Loucy (cell line): Measurements from ENCODE around the gene PLCXD1.

Experiments
- H2AFZ ChIP-seq: fragments of 200-600 bp; sonication (generic); 2 replicates; pipeline ENCODE4 v1.6.0; 2016; ENCODE audit warnings: antibody characterized with exemption, mild to moderate bottlenecking, low read length, moderate library complexity
- H3F3A ChIP-seq: fragments of 200-600 bp; 2 replicates; pipeline ENCODE4 v1.6.0; 2016; ENCODE audit warnings: antibody characterized with exemption, low read depth, mild to moderate bottlenecking
- H3K27me3 ChIP-seq: fragments of 200-600 bp; sonication (generic); 2 replicates; pipeline ENCODE4 v1.6.1; 2014; ENCODE audit warnings: low read length, mild to moderate bottlenecking; ENCODE audit not compliant: insufficient read depth, poor library complexity, severe bottlenecking
- H3K36me3 ChIP-seq: fragments of 200-600 bp; sonication (generic); 2 replicates; pipeline ENCODE4 v1.6.1; 2016; ENCODE audit warnings: low read length; ENCODE audit not compliant: insufficient read depth
- H3K4me1 ChIP-seq: fragments of 200-600 bp; sonication (generic); 2 replicates; pipeline ENCODE4 v1.5.1; 2014; ENCODE audit warnings: low read length, mild to moderate bottlenecking; ENCODE audit not compliant: insufficient read depth, poor library complexity, severe bottlenecking
- H3K4me2 ChIP-seq: fragments of 200-600 bp; sonication (generic); 2 replicates; pipeline ENCODE4 v1.6.0; 2014; ENCODE audit warnings: antibody characterized with exemption, low read length, low read depth, mild to moderate bottlenecking; ENCODE audit not compliant: poor library complexity, severe bottlenecking
- H3K4me3 ChIP-seq: fragments of 200-600 bp; sonication (generic); 2 replicates; pipeline ENCODE4 v1.5.1; 2014; ENCODE audit warnings: low read length, mild to moderate bottlenecking, mixed read lengths; ENCODE audit not compliant: poor library complexity, severe bottlenecking
- H3K79me2 ChIP-seq: fragments of 200-600 bp; sonication (generic); 2 replicates; pipeline ENCODE4 v1.6.1; 2014; ENCODE audit warnings: low read length; ENCODE audit not compliant: insufficient read depth
- H3K9ac ChIP-seq: fragments of 200-600 bp; sonication (generic); 2 replicates; pipeline ENCODE4 v1.6.0; 2014; ENCODE audit warnings: mild to moderate bottlenecking, low read depth, low read length, moderate library complexity; ENCODE audit not compliant: poor library complexity, severe bottlenecking
- H3K9me2 ChIP-seq: fragments of 200-600 bp; sonication (generic); replicated peaks from 2 replicates; pipeline ENCODE4 v1.6.1; 2016; ENCODE audit warnings: low read depth, low read length, mixed read lengths
- H3K9me3 ChIP-seq: fragments of 200-600 bp; sonication (generic); 2 replicates; pipeline ENCODE4 v1.6.1; 2014; ENCODE audit warnings: mild to moderate bottlenecking, antibody characterized with exemption, low read length, low read depth; ENCODE audit not compliant: insufficient read depth
- H4K20me1 ChIP-seq: fragments of 200-600 bp; sonication (generic); 2 replicates; pipeline ENCODE4 v1.6.0; 2014; ENCODE audit warnings: antibody characterized with exemption, low read length, mild to moderate bottlenecking; ENCODE audit not compliant: insufficient read depth, poor library complexity, severe bottlenecking
- CTCF ChIP-seq: fragments of 200-600 bp; sonication (generic); conservative IDR thresholded peaks from 2 replicates; pipeline ENCODE4 v1.5.1; 2014; ENCODE audit warnings: mild to moderate bottlenecking, antibody characterized with exemption, low read length
- EZH2phosphoT487 ChIP-seq: fragments of 200-600 bp; IDR thresholded peaks from 2 replicates; pipeline ENCODE4 v1.6.1; 2018; ENCODE audit warnings: antibody characterized with exemption, mild to moderate bottlenecking, moderate library complexity, borderline replicate concordance

The PLCXD1 gene

GRCh38 chrX:332916-333610 is 51.9 kb downstream of the PLCXD1 start:
- no peak overlapping the region for H3K9ac ChIP-seq
- H3F3A ChIP-seq: no peaks in the 10 kb centered on the region
- no peaks in the 10 kb centered on the region; the same call in 1 of the 2 replicates for H3K36me3 ChIP-seq
- H3K9me3 ChIP-seq: no peaks in the 10 kb centered on the region
- no peaks in the 10 kb centered on the region for H3K9me2 ChIP-seq
- no peaks in the 10 kb centered on the region for H3K79me2 ChIP-seq
- no peak overlapping the region for H3K4me3 ChIP-seq
- no peak overlapping the region for H2AFZ ChIP-seq
- no peak overlapping the region for H3K4me2 ChIP-seq
- TF ChIP-seq EZH2phosphoT487 (no peak), CTCF (no peak)
- no peaks in the 10 kb centered on the region for H3K27me3 ChIP-seq
- no peaks in the 10 kb centered on the region for H4K20me1 ChIP-seq
- H3K4me1 ChIP-seq: no peaks in the 10 kb centered on the region

DNA sequence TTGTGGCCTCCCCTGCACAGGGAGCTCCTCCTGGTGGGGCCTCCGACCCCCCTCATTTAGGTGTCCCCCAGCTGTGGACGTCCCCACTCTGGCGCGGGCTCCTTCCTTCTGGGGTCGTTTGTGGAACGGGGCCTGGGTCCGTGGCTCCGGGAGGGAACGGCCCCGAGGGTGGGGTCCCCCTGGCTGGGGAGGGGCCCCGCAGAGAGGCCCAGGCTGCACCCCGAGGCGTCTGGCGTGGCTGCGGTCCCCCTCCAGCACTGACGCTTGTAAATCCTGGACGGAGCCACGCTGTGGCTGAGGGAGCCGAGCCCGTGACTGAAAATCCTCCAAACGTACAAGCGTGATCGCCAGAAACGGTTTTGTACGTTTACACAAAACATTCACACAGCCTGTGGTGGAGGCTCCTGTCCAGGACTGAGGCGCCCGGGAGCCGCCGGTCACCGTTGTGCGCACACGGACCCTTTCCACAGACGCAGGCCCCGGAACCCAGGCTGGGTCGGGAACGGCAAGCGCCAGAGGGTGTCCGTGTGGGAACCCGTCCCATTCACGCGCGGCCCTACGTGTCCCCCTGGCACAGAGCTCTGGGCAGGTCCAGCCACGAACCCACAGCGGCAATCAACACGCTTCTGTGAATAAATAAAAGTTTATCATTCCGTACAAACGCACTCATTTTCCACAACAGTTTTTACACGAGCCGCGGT is 52.6 kb downstream of the PLCXD1 start:
- no peak overlapping the region for H3K4me3 ChIP-seq
- H3K9me2 ChIP-seq: no peaks in the 10 kb centered on the region
- H3K36me3 ChIP-seq: no peaks in the 10 kb centered on the region; the same call in 1 of the 2 replicates
- no peaks in the 10 kb centered on the region for H3K4me1 ChIP-seq
- H3K9me3 ChIP-seq: no peaks in the 10 kb centered on the region
- no peaks in the 10 kb centered on the region for H3F3A ChIP-seq
- no peak overlapping the region for H2AFZ ChIP-seq
- TF ChIP-seq CTCF (no peak), EZH2phosphoT487 (no peak)
- no peak overlapping the region for H3K4me2 ChIP-seq
- no peaks in the 10 kb centered on the region for H3K79me2 ChIP-seq
- no peaks in the 10 kb centered on the region for H4K20me1 ChIP-seq
- H3K27me3 ChIP-seq: no peaks in the 10 kb centered on the region
- no peak overlapping the region for H3K9ac ChIP-seq

DNA sequence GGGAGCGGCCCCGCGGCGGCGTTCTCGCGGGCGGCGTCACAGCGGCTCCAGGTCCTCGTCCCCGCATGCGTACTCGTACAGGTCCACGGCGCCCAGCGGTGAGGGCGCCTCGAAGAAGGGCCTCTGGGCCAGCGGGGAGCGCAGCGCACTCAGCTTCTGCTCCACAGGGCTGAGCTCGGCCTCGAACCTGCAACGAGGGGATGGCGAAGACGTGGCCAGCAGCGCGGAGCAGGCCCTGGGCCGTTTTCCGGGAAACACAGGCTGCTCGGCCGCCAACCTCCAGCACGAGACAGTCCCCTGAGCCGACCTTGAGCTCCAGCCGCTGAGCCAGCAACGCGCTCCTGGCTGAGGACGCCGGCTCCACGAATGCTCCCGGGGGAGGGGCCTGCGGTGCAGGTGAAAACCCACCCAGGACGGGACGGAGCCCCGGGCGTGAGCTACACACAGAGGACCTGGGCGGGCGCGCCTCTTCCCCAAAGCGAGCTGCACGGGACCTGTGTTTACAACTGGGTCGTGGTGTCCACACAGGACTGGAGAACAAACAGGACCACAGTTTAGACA is 53.2 kb downstream of the PLCXD1 start:
- no peak overlapping the region for H2AFZ ChIP-seq
- H3F3A ChIP-seq: no peaks in the 10 kb centered on the region
- no peak overlapping the region for H3K9ac ChIP-seq
- no peaks in the 10 kb centered on the region for H3K79me2 ChIP-seq
- H4K20me1 ChIP-seq: no peaks in the 10 kb centered on the region
- H3K9me2 ChIP-seq: no peaks in the 10 kb centered on the region
- TF ChIP-seq CTCF (no peak), EZH2phosphoT487 (no peak)
- no peak overlapping the region for H3K4me3 ChIP-seq
- H3K27me3 ChIP-seq: no peaks in the 10 kb centered on the region
- no peaks in the 10 kb centered on the region; the same call in 1 of the 2 replicates for H3K36me3 ChIP-seq
- H3K4me2 ChIP-seq: no peak overlapping the region
- no peaks in the 10 kb centered on the region for H3K9me3 ChIP-seq
- no peaks in the 10 kb centered on the region for H3K4me1 ChIP-seq
